GM21381 (cell line): ENCODE results near the gene NKX6-1.

Experiments used
- ATAC-seq: cut with Tn5 transposase; IDR thresholded peaks from one replicate; pipeline ENCODE4 v1.9.1; 2021; ENCODE audit warnings: mild to moderate bottlenecking, moderate library complexity; ENCODE audit not compliant: unreplicated experiment

The NKX6-1 gene

GRCh38 chr4:84498935-84499623, at the start of gene NKX6-1:
TSS of gene NKX6-1 (minus strand) at chr4:84499292. CDS start at chr4:84498228, 1,064 bp downstream.
- ATAC-seq = no peak

GRCh38 chr4:84547211-84547610, 48.1 kb upstream of the NKX6-1 start:
- ATAC-seq = no peak

GRCh38 chr4:84545093-84545492, 46.0 kb upstream of the NKX6-1 start:
- ATAC-seq = no peak

GRCh38 chr4:84535901-84536300, 36.8 kb upstream of the NKX6-1 start:
- ATAC-seq = no peak

- no peak for ATAC-seq
Measured at GRCh38 chr4:84531689-84532088, 32.6 kb upstream of the NKX6-1 start.

GRCh38 chr4:84530871-84531270, 31.8 kb upstream of the NKX6-1 start:
- no peak for ATAC-seq

GRCh38 chr4:84530454-84530853, 31.4 kb upstream of the NKX6-1 start:
- no peak for ATAC-seq

- ATAC-seq = no peak
Measured at GRCh38 chr4:84529169-84529751, 30.2 kb upstream of the NKX6-1 start.

GRCh38 chr4:84527391-84527790, 28.3 kb upstream of the NKX6-1 start:
- ATAC-seq = no peak

- no peak for ATAC-seq
Measured at GRCh38 chr4:84515075-84515474, 16.0 kb upstream of the NKX6-1 start.

- ATAC-seq = no peak
Measured at GRCh38 chr4:84512277-84512676, 13.2 kb upstream of the NKX6-1 start.

GRCh38 chr4:84511703-84512102, 12.6 kb upstream of the NKX6-1 start:
- no peak for ATAC-seq

- no peak for ATAC-seq
Measured at GRCh38 chr4:84507941-84508340, 8.8 kb upstream of the NKX6-1 start.

- ATAC-seq = no peak
Measured at GRCh38 chr4:84504821-84505220, 5.7 kb upstream of the NKX6-1 start.

GRCh38 chr4:84503495-84504437, 4.7 kb upstream of the NKX6-1 start:
- peak; percentile 84 for ATAC-seq

- no peak for ATAC-seq
Measured at GRCh38 chr4:84502955-84503373, 3.9 kb upstream of the NKX6-1 start.

GRCh38 chr4:84502333-84502954, 3.4 kb upstream of the NKX6-1 start:
- ATAC-seq = no peak

- ATAC-seq = no peak
Measured at GRCh38 chr4:84501721-84502267, 2.7 kb upstream of the NKX6-1 start.

- ATAC-seq = no peak
Measured at GRCh38 chr4:84501202-84501503, 2.1 kb upstream of the NKX6-1 start.

- ATAC-seq = no peak
Measured at GRCh38 chr4:84500386-84501201, 1.5 kb upstream of the NKX6-1 start.
